Measurements from ENCODE around the gene STK38L.

GRCh38 chr12:27293463-27293862, 49.4 kb downstream of the STK38L start:
- TF ChIP-seq CHD2 (IDR thresholded peaks at IDR 0.05; ENCODE audit: low read depth, low read length), result no peak
- no peak for TF ChIP-seq SMAD1 (IDR thresholded peaks at IDR 0.05; ENCODE audit: low read depth, low read length, partially characterized antibody)
- TF ChIP-seq NCOA2 (IDR thresholded peaks at IDR 0.05; ENCODE audit: partially characterized antibody in 2 of 2), result no peak
- TF ChIP-seq, protein P1, sequence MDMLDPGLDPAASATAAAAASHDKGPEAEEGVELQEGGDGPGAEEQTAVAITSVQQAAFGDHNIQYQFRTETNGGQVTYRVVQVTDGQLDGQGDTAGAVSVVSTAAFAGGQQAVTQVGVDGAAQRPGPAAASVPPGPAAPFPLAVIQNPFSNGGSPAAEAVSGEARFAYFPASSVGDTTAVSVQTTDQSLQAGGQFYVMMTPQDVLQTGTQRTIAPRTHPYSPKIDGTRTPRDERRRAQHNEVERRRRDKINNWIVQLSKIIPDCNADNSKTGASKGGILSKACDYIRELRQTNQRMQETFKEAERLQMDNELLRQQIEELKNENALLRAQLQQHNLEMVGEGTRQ (CRISPR knock-in tag; IDR thresholded peaks at IDR 0.05), result no peak
- no peak for TF ChIP-seq ELK1 (CRISPR knock-in tag; IDR thresholded peaks at IDR 0.05)

Measured in K562 (cell line).